MG63 (cell line): ENCODE data around the gene TREM2. TPM values are rescaled to one million over a fixed set of nuclear protein-coding genes. Genes with fewer than 3 reads are reported as not detected.

Source experiments
- DNase-seq: peaks from one replicate; pipeline ENCODE4 v3.0.0-alpha.2; 2020
- H3K27me3 ChIP-seq: fragments of 250-450 bp; sonication (Bioruptor Pico); 2 replicates; pipeline ENCODE4 v1.5.1; 2020; ENCODE audit warnings: mild to moderate bottlenecking, moderate library complexity
- H3K36me3 ChIP-seq: fragments of 250-450 bp; sonication (Bioruptor Pico); 2 replicates; pipeline ENCODE4 v1.5.1; 2020; ENCODE audit warnings: mild to moderate bottlenecking, moderate library complexity
- H3K4me3 ChIP-seq: fragments of 250-450 bp; sonication (Bioruptor Pico); 2 replicates; pipeline ENCODE4 v1.5.1; 2020; ENCODE audit warnings: mild to moderate bottlenecking, moderate library complexity
- H3K9me3 ChIP-seq: fragments of 250-450 bp; sonication (Bioruptor Pico); 2 replicates; pipeline ENCODE4 v1.5.1; 2020; ENCODE audit warnings: mild to moderate bottlenecking, moderate library complexity
- total RNA-seq: library from RNA; depleted of rRNA; stranded (reverse); fragments of >200 nt; shearing (Covaris generic); gene quantifications from 2 replicates; pipeline ENCODE4 v1.2.3, GENCODE V29; 2014; ENCODE audit warnings: low replicate concordance; rRNA removed

TREM2 gene
- total RNA-seq: not detected in 2 replicates

GRCh38 chr6:41162687-41163418 lies at the start of gene TREM2:
TSS of gene TREM2 (minus strand) at chr6:41163116. CDS start at chr6:41163082, 34 bp downstream.
- Histone ChIP-seq H3K9me3 (no peaks in the 10 kb centered on the region), H3K4me3 (no peak within 1 kb of the TSS), H3K36me3 (no peaks in the 10 kb centered on the region), H3K27me3 (no peaks in the 10 kb centered on the region)
- no peak for DNase-seq

GRCh38 chr6:41209547-41210320 lies 46.8 kb upstream of the TREM2 start:
- Histone ChIP-seq H3K27me3 (no peaks in the 10 kb centered on the region), H3K4me3 (no peak overlapping the region), H3K9me3 (no peaks in the 10 kb centered on the region), H3K36me3 (no peaks in the 10 kb centered on the region)
- no peak for DNase-seq

DNA sequence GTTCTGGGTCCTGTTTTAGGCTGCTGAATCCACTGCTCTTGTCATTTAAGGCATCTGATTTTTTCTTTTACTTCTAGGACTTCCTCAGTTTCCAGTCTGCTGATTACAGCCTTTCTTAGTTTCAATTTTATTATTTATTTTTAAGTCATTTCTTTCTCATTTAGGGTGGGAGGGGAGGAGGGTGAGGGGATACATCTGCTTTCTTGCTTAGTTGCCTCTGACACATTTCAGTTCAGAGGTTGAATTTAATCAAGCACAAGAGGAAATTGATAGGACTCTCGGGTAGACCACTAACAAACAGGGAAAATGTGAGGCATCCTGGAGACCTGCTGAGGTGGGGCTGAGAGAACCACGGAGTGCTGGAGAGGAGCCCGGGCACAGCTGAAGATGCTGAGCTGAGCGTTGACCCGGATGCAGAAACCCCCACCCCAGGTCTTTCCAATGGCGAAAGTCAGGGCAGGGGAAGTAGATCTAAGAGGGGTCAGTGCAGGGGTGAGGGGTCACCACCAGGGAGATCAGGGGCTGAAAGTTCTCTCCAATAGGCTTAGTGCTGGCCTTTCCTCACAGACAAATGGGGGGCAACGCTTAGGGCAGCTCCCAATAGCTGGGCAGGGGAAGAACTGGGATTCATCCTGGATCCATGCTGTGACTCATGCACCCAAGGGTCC lies 45.7 kb upstream of the TREM2 start:
- Histone ChIP-seq H3K4me3 (no peak overlapping the region), H3K27me3 (no peaks in the 10 kb centered on the region), H3K36me3 (no peaks in the 10 kb centered on the region), H3K9me3 (no peaks in the 10 kb centered on the region)
- no peak for DNase-seq

- no peaks in the 10 kb centered on the region for H3K36me3 ChIP-seq
- no peaks in the 10 kb centered on the region for H3K9me3 ChIP-seq
- no peak for DNase-seq
- no peaks in the 10 kb centered on the region for H3K27me3 ChIP-seq
- no peak overlapping the region for H3K4me3 ChIP-seq
Observed at GRCh38 chr6:41204156-41204555, 41.2 kb upstream of the TREM2 start.

DNA sequence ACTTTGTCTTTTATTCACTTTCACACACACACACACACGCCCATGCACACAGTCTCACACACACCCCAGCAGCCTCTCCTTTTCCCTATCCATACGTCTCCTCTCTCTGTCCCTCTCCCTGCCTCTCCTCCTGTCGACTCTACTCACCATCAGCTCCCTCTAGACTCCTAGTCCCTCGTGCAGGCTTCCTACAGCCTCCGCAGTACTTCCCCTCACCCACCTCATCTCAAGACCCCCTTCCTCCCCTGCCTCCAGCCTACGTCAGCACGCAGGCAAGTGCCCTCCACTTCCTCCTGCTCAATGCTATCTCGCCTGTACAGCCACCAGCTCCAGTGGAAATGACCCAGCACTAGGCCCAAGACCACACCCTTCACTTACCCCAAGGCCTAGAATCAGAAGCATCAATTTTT lies 38.9 kb upstream of the TREM2 start:
- no peak for DNase-seq
- Histone ChIP-seq H3K9me3 (no peaks in the 10 kb centered on the region), H3K27me3 (no peaks in the 10 kb centered on the region), H3K4me3 (no peak overlapping the region), H3K36me3 (no peaks in the 10 kb centered on the region)

DNA sequence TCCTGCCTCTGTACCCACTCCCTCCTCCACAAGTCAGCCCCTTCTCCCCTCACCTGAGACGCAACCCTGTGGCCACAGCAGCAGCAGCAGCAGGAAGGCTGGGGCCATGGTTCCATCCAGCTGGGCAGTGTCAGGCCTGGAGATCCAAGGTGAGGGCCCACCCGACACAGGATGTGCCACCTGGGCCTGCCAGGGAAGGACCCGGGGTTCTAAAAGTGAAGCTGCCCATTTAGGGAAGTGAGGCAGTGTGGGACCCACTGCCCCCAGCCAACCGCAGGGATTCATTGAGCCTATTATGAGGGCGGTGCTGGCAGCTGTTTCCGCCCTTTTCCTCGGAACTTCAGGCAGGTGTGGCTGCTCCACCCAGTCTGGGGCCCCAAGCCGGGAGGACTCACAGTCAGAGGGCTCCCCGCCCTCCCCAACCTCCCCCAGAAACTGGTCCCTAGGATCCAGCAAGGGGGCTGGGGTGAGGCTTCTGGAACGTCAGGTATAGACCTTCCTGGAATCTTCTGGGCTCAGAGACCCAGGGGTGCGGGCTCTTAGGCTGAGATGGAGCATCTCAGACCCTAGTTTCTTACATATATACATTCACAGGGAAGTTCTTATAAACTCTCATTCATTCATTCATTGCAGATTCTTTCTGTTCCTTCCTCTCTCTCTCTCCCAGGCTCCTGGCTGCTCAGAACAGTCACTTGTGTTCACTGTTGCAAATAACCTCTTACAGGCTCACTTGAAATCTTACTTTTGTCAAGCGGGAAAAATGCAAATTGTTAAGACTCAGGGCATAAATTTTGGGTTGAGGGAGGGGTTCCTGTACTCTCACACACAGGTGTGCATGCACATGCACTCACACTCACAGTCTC lies 38.2 kb upstream of the TREM2 start, which contains the start of gene TREML2:
TSS of gene TREML2 (minus strand) at position 249 of the 863 bp plus-strand sequence. CDS start at position 108, 141 bp downstream.
- H3K4me3 ChIP-seq: no peak within 1 kb of the TSS
- no peaks in the 10 kb centered on the region for H3K9me3 ChIP-seq
- DNase-seq: no peak
- no peaks in the 10 kb centered on the region for H3K27me3 ChIP-seq
- no peaks in the 10 kb centered on the region for H3K36me3 ChIP-seq

DNA sequence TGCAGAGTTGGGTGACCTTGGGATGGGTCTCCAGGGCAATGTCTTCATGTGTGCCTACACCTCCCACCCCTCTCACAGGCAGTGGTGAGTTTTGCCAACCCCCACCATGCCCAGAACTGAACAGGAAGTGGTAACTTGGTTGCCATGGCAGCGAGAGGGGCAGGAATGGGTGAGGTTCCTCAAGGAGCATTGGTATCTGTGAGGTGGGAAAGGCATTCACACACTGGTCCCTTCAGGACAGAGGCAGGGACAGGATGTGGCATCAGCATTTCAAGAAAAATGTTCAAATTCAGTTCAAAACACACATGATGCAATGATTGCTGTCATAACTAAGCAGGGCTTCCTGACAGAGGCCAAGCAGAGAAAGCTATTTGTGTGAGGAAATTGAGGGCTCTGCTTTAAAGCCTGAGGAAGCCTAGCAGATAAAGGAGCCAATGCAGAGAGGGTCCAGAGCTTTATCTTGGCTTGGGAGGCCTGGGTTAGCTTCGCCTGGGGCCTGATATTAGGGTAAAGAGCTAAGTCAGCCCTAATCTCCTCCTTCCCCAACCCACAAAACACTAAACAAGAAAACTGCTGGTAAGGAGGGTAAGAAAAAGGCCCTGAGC lies 37.5 kb upstream of the TREM2 start:
- H3K9me3 ChIP-seq: no peaks in the 10 kb centered on the region
- no peak for DNase-seq
- no peaks in the 10 kb centered on the region for H3K36me3 ChIP-seq
- H3K4me3 ChIP-seq: no peak overlapping the region
- no peaks in the 10 kb centered on the region for H3K27me3 ChIP-seq

GRCh38 chr6:41199552-41200246 lies 36.8 kb upstream of the TREM2 start:
- DNase-seq: no peak
- H3K36me3 ChIP-seq: no peaks in the 10 kb centered on the region
- no peaks in the 10 kb centered on the region for H3K27me3 ChIP-seq
- H3K9me3 ChIP-seq: no peaks in the 10 kb centered on the region
- H3K4me3 ChIP-seq: no peak overlapping the region

DNA sequence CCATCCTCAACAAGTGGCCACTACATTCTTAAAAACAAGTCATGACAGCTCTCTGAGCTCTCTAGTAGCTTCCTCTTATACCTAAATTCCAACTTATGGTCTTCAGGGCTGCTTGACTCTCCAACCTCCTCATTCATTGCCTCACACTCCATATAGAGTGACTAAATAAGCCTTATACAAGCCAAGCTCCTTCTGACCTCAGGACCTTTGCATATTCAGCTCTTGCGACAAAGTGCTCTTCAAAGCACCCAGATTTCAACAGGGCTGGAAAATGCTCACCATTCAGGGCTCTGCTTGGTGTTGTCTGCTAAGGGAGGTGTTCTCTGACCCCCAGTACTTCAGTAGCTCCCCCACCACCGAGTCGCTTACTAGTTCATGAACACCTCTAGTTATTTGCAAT lies 34.3 kb upstream of the TREM2 start:
- no peaks in the 10 kb centered on the region for H3K27me3 ChIP-seq

DNA sequence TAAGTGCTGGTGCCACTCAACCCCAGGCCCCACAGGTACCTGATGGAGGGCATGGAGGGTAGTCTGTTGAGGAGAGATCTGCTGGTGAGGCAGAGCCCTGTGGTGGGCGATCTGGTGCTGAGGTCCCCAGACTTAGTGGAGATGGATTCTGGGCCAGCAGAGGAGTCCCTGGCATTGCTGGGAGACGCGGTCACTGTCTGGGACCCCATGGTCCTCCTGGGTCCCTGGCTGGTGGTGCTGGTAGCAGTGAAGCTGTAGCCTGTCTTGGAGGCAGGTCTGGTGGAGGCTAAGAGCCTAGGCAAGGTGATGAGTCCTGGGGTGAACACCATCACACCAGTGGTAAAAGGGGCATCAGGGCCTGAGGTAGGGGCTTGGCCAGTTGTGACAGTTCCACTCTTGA lies 31.5 kb upstream of the TREM2 start:
- Histone ChIP-seq H3K4me3 (no peak overlapping the region), H3K9me3 (no peaks in the 10 kb centered on the region), H3K27me3 (no peaks in the 10 kb centered on the region), H3K36me3 (no peaks in the 10 kb centered on the region)
- DNase-seq: no peak

More for the DNA sequence above, 34.3 kb upstream of the TREM2 start:
- DNase-seq: no peak
- H3K4me3 ChIP-seq: no peak overlapping the region
- H3K36me3 ChIP-seq: no peaks in the 10 kb centered on the region
- no peaks in the 10 kb centered on the region for H3K9me3 ChIP-seq

DNA sequence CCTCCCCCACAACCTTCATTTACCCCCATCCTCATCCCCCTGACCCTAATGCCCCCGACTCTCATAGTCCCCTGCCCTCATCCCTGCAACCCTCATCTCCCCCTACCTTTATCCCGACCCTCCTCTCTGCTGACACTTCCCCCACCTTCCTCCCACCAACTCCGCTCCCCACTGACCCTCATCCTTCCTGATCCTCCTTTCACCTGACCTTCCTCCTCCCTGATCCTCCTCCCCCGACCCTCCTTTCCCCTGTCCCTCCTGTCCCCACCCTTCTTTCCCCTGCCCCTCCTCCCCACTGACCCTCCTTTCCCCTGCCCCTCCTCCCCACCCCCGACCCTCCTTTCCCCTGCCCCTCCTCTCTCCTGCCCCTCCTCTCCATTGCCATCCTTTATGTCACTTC lies 31.0 kb upstream of the TREM2 start:
- Histone ChIP-seq H3K4me3 (no peak overlapping the region), H3K9me3 (no peaks in the 10 kb centered on the region), H3K36me3 (no peaks in the 10 kb centered on the region), H3K27me3 (no peaks in the 10 kb centered on the region)
- no peak for DNase-seq

GRCh38 chr6:41193171-41193734 lies 30.3 kb upstream of the TREM2 start:
- DNase-seq: no peak
- H3K9me3 ChIP-seq: no peaks in the 10 kb centered on the region
- H3K27me3 ChIP-seq: no peaks in the 10 kb centered on the region
- no peaks in the 10 kb centered on the region for H3K36me3 ChIP-seq
- no peak overlapping the region for H3K4me3 ChIP-seq

GRCh38 chr6:41191569-41191968 lies 28.7 kb upstream of the TREM2 start:
- Histone ChIP-seq H3K36me3 (no peaks in the 10 kb centered on the region), H3K27me3 (no peaks in the 10 kb centered on the region), H3K4me3 (no peak overlapping the region), H3K9me3 (no peaks in the 10 kb centered on the region)
- DNase-seq: peak; percentile 6

DNA sequence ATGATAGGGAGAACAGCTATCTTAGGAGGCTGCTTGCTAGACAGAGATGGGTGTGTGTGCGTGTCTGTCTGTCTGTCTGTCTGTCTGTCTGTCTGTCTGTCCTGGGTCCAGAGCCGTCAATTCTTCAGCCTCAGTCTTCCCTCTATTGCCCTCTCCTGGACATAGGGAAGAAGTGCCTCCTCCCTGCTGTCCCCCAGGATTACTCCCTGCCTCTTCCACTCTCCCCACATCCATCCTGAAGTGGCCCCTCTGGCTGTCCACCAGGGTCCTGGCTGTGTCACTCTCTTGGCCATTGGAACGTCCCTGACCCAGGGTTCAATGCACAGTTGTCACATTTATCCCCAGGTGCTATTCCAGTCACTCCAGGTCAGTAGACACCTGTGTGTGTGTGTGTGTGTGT lies 27.9 kb upstream of the TREM2 start:
- Histone ChIP-seq H3K4me3 (no peak overlapping the region), H3K27me3 (no peaks in the 10 kb centered on the region), H3K9me3 (no peaks in the 10 kb centered on the region), H3K36me3 (no peaks in the 10 kb centered on the region)
- DNase-seq: no peak

DNA sequence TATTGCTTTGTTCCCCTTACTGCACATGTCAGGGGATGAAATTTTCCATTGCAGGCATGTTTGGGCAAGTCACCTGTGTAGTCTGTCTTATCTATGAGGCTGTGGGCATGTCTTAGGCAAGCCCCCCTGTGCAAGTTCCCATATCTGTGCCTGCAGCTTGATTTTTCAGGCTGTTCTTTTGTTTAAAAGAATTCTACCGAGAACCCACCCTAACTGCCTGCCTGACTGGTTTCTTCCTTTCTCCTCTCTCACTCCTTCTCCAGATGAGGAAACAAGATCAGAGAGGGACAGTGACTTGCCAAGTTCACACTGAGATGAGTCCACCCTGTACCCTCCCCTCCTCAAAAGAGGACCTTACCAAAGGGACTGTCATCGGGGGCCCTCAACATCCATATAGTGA lies 27.1 kb upstream of the TREM2 start:
- H3K36me3 ChIP-seq: no peaks in the 10 kb centered on the region
- H3K27me3 ChIP-seq: no peaks in the 10 kb centered on the region
- no peak overlapping the region for H3K4me3 ChIP-seq
- no peak for DNase-seq
- H3K9me3 ChIP-seq: no peaks in the 10 kb centered on the region
